ENCODE results near the gene CTTNBP2.

The CTTNBP2 gene

GRCh38 chr7:117782761-117783160, 90.5 kb downstream of the CTTNBP2 start:
- DNase-seq (ENCODE audit: low spot score), result no peak

- no peak for DNase-seq (ENCODE audit: low spot score)
Observed at GRCh38 chr7:117781707-117782106, 91.5 kb downstream of the CTTNBP2 start.

- no peak for DNase-seq (ENCODE audit: low spot score)
Observed at GRCh38 chr7:117780832-117781231, 92.4 kb downstream of the CTTNBP2 start.

DNA sequence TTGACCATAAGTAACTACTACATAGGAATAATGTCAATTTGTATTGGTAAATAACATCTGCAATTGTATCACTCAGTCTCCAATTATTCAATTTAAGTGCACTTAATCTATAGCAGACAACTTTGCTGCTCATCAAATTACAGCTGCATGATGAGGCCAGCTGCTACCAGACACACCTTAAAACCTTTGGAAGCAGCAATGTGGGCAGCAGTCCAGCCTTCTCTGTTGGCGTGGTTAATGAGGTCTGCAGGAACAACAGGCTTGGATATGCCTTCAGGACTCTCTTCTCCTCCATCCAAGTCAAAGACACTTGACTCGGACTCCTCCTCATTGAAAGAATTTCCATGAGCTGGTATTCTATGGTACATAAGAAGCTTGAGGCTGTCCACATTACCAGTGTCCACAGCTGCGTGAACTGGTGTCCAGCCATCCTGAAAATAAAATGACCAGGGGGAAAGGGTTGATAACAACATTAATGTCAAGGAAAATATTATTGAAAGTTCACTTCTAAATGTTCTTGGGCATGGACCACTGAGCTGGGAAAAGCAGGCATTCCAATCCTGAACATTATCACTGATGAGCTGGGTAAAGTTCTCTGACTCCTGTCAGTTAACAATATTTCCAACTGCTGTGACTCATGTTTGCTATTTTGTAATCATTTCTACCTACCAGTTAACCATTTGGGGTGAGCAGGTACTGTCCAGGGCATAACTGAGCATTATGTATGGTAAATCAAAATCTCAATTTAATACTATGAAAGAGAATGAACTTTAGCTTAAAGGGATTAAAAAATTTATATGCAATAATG, 95.7 kb downstream of the CTTNBP2 start:
- no peak for DNase-seq (ENCODE audit: low spot score)

DNA sequence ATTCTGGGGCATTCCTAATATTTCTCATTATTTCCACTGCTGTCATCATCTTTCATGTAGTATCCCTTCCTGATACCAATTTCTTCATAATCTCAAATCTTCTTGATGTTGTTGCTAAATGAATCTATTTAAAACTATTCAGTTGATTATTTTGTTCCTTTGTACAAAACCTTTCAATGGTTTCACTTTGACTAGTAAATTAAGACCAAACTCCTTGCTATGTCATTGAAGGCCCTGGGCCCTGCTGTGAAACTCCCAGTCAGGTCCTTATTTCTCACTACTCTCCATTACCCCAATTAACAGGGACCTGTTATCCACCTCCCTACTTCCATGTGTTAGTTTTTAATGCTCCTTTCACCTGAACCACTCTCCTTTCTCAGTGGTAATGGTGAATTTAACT, 97.0 kb downstream of the CTTNBP2 start:
- no peak for DNase-seq (ENCODE audit: low spot score)

GRCh38 chr7:117775801-117776200, 97.4 kb downstream of the CTTNBP2 start:
- no peak for DNase-seq (ENCODE audit: low spot score)

GRCh38 chr7:117774943-117775342, 98.3 kb downstream of the CTTNBP2 start:
- no peak for DNase-seq (ENCODE audit: low spot score)

DNA sequence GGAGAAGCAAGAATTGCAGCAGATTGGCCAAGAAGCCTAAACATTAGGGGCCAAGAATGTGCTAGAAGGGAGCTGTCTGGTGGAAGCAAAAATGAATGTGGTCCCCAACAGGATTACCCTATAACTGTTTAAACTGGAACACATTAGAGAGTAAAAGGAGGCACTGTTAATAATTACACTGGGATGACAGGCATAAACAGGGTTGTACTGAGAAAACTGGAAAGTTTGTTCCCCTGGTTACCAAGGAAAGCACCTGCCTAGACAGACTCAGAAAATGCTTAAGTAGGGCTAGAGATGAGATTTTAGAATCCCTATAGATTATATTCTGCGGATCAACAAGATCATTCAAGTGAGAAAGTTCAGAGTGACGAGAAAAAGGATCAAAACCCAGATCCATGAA, 100.8 kb downstream of the CTTNBP2 start:
- DNase-seq (ENCODE audit: low spot score), result no peak

- DNase-seq (ENCODE audit: low spot score), result no peak
Observed at GRCh38 chr7:117771756-117772155, 101.5 kb downstream of the CTTNBP2 start.

- no peak for DNase-seq (ENCODE audit: low spot score)
Observed at GRCh38 chr7:117769085-117769484, 104.2 kb downstream of the CTTNBP2 start.

DNA sequence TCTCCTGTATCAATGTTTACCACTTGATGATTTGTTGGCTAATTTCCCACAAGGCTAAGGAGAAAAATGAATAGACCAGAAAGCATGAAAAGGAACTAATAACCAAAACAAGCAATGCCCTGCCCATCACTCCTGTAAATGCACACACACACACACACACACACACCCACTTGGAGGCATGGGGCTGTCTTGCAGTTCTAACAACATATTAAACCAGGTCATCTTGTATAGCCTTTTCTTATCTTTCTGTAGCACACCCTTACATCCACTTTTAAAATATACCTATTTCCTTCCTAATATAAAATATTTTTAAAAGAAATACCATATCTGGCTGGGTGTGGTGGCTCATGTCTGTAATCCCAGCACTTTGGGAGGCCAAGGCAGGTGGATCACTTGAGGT, 105.3 kb downstream of the CTTNBP2 start:
- DNase-seq (ENCODE audit: low spot score), result no peak

- peak; percentile 59 for DNase-seq (ENCODE audit: low spot score)
Observed at GRCh38 chr7:117766913-117767312, 106.3 kb downstream of the CTTNBP2 start.

- no peak for DNase-seq (ENCODE audit: low spot score)
Observed at GRCh38 chr7:117764031-117764430, 109.2 kb downstream of the CTTNBP2 start.

DNA sequence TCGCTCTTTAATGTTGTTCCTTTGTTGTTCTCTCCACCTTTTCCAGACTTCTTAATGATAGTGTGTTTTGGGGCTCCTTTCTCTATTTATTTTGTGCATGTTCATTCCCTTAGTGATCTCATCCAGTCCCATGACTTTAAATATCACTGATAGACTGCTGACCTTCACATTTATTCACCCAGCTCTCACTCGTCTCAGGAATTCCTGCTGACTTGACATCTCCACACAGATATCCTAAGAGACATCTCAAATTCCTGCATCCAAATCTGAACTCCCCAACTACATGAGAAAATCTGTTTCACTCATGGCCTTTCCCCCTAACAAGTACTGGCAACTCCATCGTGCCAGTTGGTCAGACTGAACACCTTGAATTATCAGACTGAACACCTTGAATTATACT, 111.2 kb downstream of the CTTNBP2 start:
- DNase-seq (ENCODE audit: low spot score), result no peak

DNA sequence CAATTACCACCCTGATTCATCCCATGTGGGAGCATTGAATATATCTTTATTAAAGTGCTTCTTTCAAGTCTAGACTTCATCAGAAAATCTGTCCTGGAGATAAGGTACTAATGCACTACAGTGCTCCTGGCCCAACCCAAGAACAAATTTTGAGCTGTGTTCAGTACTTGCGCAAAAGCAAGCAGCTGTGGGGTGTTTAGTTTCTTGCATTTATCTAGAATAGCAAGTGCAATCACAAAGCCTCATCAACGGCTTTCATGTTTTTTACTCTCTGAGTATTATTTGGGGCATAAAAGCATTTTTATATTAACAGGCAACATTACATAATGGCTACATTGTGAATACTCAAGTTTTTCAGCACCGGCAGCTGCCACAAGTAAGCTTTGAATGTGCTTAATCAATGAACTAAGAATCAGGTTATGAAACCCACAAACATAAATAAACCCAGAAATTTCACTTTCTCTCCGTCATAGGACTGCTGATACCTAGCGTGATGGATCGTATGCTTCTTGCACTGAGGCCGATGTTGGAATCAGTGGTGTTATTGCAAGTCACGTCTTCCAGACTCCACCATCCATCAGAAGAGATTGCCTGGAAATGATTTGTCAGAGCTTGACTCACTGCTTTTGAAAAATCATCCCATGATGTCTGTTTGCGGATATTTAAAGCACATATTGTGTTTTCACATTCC, 113.1 kb downstream of the CTTNBP2 start:
- DNase-seq (ENCODE audit: low spot score), result peak; percentile 56

- no peak for DNase-seq (ENCODE audit: low spot score)
Observed at GRCh38 chr7:117757440-117757839, 115.8 kb downstream of the CTTNBP2 start.

DNA sequence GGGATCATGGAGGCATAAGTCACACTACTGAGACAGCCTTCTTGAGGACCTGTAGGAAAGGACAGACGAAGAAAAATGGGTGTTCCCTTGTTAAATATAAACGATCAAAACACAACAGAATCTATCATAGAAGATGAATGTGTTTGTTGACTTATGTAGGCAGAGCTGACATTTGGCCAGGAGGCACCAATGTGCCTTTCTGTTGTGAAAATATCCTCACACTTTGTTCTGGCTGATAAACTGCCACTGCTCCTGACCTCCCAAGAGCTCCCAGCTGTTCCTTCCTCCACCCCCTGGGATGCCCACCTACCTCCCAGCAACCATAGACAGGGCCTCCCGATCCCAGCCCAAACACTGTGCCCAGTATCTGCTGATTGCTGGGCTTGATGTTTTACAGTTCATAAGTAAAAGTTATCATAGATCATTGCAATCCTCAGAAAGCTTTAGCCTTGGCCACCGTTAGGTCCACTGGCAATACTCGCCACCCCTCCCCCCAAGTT, 116.6 kb downstream of the CTTNBP2 start:
- DNase-seq (ENCODE audit: low spot score), result no peak

- DNase-seq (ENCODE audit: low spot score), result peak; percentile 75
Observed at GRCh38 chr7:117755136-117755535, 118.1 kb downstream of the CTTNBP2 start.

DNA sequence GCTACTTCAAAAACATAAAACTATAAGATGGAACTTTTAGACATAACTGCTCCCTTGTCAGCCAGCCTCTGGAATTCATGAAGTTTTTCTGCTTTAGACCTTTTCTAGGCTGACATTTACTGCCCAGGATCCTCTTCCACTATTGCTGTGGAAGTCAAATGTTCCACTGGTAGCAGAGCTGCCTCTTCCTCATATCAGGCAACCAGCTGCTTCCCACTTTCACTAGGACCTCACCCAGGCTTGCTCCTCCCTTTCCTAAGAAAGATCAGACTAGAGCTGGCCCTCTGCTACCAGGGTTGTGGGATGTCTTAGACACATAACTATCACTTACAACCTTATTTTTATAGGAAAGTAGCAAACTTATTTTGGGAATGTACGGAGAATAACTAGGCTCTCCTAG, 121.5 kb downstream of the CTTNBP2 start:
- DNase-seq (ENCODE audit: low spot score), result no peak

DNA sequence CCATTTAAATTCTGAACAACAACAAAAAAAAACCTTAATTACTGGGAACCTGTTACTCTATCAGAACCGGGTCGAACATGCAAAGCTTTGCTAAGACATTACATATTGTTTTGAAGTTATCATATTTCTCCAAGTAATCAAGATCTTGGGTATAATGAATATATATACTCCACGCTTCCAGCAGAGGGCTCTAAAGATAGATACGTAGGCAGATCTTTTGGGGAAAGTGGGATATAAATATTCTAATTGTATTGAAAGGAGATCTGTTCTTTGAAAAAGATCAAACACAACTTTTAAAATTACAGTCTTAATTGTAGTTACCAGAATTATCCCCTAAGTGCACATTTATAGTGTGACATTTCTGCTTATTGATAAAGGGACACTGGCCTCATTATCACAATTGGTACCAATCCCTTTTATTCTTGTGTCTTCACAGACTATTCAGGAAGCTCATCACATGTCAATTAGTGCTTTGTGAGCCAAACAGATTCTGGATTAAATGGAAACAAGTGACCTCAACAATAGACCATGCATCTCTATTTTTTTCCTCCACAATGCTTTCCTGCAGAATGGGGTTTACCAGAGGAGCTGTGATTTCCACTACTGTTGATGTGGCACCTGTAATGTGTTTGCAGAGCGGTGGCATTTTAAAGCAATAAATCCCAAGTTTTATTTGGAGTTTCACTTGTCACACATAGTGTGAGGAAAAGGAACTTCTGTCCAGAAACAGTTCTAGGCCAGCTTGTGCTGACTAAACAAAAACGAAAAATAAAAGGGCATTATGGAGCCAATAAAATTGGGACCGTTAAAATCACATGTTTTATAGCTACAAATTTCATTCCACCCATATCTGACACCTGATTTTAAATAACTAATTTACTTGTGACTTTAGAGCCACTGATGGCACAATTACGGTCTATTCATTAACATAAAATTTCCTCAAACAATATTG, 122.4 kb downstream of the CTTNBP2 start:
- peak; percentile 90 for DNase-seq (ENCODE audit: low spot score)

DNA sequence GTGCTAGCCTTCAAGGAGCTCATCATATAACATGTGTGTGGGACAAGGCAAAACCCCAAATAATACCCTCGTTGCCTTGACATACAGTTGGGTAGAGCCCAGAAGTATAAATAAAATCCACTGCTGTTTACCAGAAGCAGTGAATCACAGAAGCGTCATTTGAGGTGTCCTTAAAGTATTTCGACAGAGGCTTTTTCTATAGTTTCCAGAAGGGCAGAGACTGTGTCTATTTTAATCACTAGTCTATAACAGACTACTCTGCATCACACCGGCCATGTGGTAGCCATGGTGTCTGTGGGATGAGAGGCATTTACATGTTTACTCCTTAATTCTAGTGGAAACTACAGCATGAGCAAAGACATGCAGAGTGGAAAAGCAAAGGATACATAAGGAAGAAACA, 131.3 kb downstream of the CTTNBP2 start:
- DNase-seq (ENCODE audit: low spot score), result no peak

GRCh38 chr7:117739085-117739484, 134.2 kb downstream of the CTTNBP2 start:
- DNase-seq (ENCODE audit: low spot score), result no peak

All from globus pallidus (tissue), 1 donor.